PC-9 (cell line): ENCODE measurements around the gene SPEF1.

Experiments
- CTCF ChIP-seq: fragments of 200-600 bp; sonication (generic); conservative IDR thresholded peaks from 2 replicates; pipeline ENCODE4 v1.6.1; 2017; ENCODE audit warnings: mixed run types, antibody characterized with exemption, mild to moderate bottlenecking, moderate library complexity
- EZH2 ChIP-seq: fragments of 200-600 bp; sonication (generic); IDR thresholded peaks from 2 replicates; pipeline ENCODE4 v1.8.0; 2017; ENCODE audit warnings: antibody characterized with exemption, low read depth

- TF ChIP-seq EZH2 (no peak), CTCF (no peak)
These were observed 32.1 kb downstream of the SPEF1 start for GRCh38 chr20:3749087-3749688.
